Loucy (cell line): Measurements from ENCODE around the gene SFTPA2.

ENCODE experiments used
- CTCF ChIP-seq: fragments of 200-600 bp; sonication (generic); conservative IDR thresholded peaks from 2 replicates; pipeline ENCODE4 v1.5.1; 2014; ENCODE audit warnings: mild to moderate bottlenecking, antibody characterized with exemption, low read length
- EZH2phosphoT487 ChIP-seq: fragments of 200-600 bp; IDR thresholded peaks from 2 replicates; pipeline ENCODE4 v1.6.1; 2018; ENCODE audit warnings: antibody characterized with exemption, mild to moderate bottlenecking, moderate library complexity, borderline replicate concordance

DNA sequence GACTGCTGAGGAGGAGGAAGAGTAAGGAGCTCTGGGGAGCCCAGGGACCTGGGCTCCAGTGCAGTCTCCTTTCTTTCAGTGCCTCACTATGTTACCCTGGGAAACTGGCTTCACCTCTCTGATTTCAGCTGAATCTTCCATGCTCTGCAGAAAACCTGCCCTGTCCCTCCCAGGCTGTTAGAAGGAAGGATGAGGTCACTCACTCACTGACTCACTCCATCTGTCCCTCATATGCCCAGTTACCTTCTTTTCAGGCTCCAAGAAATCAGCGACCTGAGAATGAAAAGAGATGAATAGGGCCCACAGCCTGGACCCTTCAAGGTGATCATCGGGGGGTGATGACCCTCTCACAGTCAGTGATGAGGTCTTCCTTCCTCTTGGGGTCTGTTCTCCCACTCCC, 481 bp downstream of the SFTPA2 start:
- no peak for TF ChIP-seq CTCF
- no peak for TF ChIP-seq EZH2phosphoT487
